Thyroid gland (tissue), 4 donors: ENCODE results near the gene RSPRY1.
"Not testable (repeated sequence)": the region's sequence is repeated elsewhere in the genome, so short reads cannot be mapped to it uniquely, and the experiment has no call there.

ENCODE experiments used
- CTCF ChIP-seq, 6 experiments: fragments of 200-600 bp in 3 of 6; fragments of 450-650 bp in 3 of 6; sonication (generic) in 3 of 6; IDR thresholded peaks; one replicate each; pipeline ENCODE4 v1.5.1; 2016 to 2019; ENCODE audit warnings: antibody characterized with exemption in 6 of 6, mild to moderate bottlenecking in 2 of 6, inconsistent platforms in 1 of 6, moderate library complexity in 1 of 6
- POLR2A ChIP-seq, 2 donors: fragments of 450-650 bp; IDR thresholded peaks; one replicate each; pipeline ENCODE4 v1.6.1; 2017; ENCODE audit warnings: antibody characterized with exemption in 2 of 2, mild to moderate bottlenecking in 2 of 2, moderate library complexity in 1 of 2

GRCh38 chr16:57200926-57201325 is 14.8 kb downstream of the RSPRY1 start:
- TF ChIP-seq CTCF, POLR2A (IDR thresholded peaks at IDR 0.05): not testable (repeated sequence)
